Vagina (tissue), 2 donors: Measurements from ENCODE around the gene LRFN4.

Source experiments
- CTCF ChIP-seq, 3 experiments: fragments of 450-650 bp in 2 of 3; fragments of 200-600 bp in 1 of 3; sonication (generic) in 1 of 3; IDR thresholded peaks; one replicate each; pipeline ENCODE4 v1.5.1; 2017 to 2019; ENCODE audit warnings: antibody characterized with exemption in 3 of 3, mild to moderate bottlenecking in 2 of 3, moderate library complexity in 2 of 3
- POLR2A ChIP-seq, 2 donors: fragments of 450-650 bp; IDR thresholded peaks; one replicate each; pipeline ENCODE4 v1.6.1; 2017; ENCODE audit warnings: antibody characterized with exemption in 2 of 2, mild to moderate bottlenecking in 2 of 2, moderate library complexity in 2 of 2
- POLR2AphosphoS5 ChIP-seq, 2 donors: sonication (generic); formaldehyde crosslinking; IDR thresholded peaks; one replicate each; pipeline ENCODE4 v1.9.0; 2017; ENCODE audit warnings: antibody characterized with exemption in 2 of 2, mild to moderate bottlenecking in 2 of 2, low read depth in 1 of 2; ENCODE audit not compliant: insufficient read depth in 1 of 2

- TF ChIP-seq CTCF (IDR thresholded peaks at IDR 0.05) (no peak), POLR2AphosphoS5 (IDR thresholded peaks at IDR 0.05; ENCODE audit: insufficient read depth in 1 of 2, low read depth in 1 of 2) (no peak), POLR2A (IDR thresholded peaks at IDR 0.05) (no peak)
These were observed 46.2 kb upstream of the LRFN4 start for GRCh38 chr11:66810576-66811185.
